Left ventricle myocardium inferior (tissue), 1 donor: ENCODE data around the gene MDFIC. TPM values are rescaled to one million over a fixed set of nuclear protein-coding genes. Genes with fewer than 3 reads are reported as not detected.

Experiments
- DNase-seq: peaks from one replicate; pipeline ENCODE4 v3.0.0-alpha.2; 2020
- H3K27ac ChIP-seq: fragments of 200-600 bp; replicated peaks from 2 replicates; pipeline ENCODE4 v1.8.0; 2021
- H3K27me3 ChIP-seq: fragments of 200-600 bp; 2 replicates; pipeline ENCODE4 v1.8.0; 2021; ENCODE audit warnings: low read depth
- H3K36me3 ChIP-seq: fragments of 200-600 bp; 2 replicates; pipeline ENCODE4 v1.8.0; 2021
- H3K4me1 ChIP-seq: fragments of 200-600 bp; 2 replicates; pipeline ENCODE4 v1.8.0; 2021
- H3K4me3 ChIP-seq: fragments of 200-600 bp; 2 replicates; pipeline ENCODE4 v1.8.0; 2021; ENCODE audit warnings: mild to moderate bottlenecking, moderate library complexity
- H3K9me3 ChIP-seq: fragments of 200-600 bp; replicated peaks from 2 replicates; pipeline ENCODE4 v1.8.0; 2021
- CTCF ChIP-seq: fragments of 200-600 bp; IDR thresholded peaks from 2 replicates; pipeline ENCODE4 v1.8.0; 2021; ENCODE audit warnings: antibody characterized with exemption, mild to moderate bottlenecking, borderline replicate concordance
- intact Hi-C: fragments of 100-400 bp; cut with micrococcal nuclease; formaldehyde crosslinking; loops from one replicate; pipeline ENCODE4 v1.11.0; 2022
- total RNA-seq: library from RNA; stranded (reverse); fragmentation: NEBNext Ultra II Directional; extraction: Animal tissue kit (Norgen Biotek cat#: 25700); gene quantifications from one replicate; pipeline ENCODE4 v1.2.1, GENCODE V29; 2021
- donor health status: DM: no; HTN: yes; CAD: no; lungs with severe emphysema.

MDFIC gene
- total RNA-seq, 1 donor from 2014 or later, result 26.5 TPM

- no peak for TF ChIP-seq CTCF
- intact Hi-C loops, result no loop called here
- Histone ChIP-seq H3K36me3 (no peaks in the 10 kb centered on the region), H3K27me3 (no peaks in the 10 kb centered on the region), H3K9me3 (peaks cover 6% of the 10 kb centered on the region), H3K4me3 (peak overlapping the region; percentile 2), H3K27ac (peak overlapping the region; percentile 80), H3K4me1 (peaks cover 55% of the 10 kb centered on the region)
- peak; percentile 74 for DNase-seq
Observed at GRCh38 chr7:114988755-114989375, 67.0 kb downstream of the MDFIC start.

GRCh38 chr7:114989531-114989930 is 67.6 kb downstream of the MDFIC start:
- Histone ChIP-seq H3K4me3 (no peak overlapping the region), H3K27ac (peak overlapping the region; percentile 80), H3K9me3 (peaks cover 6% of the 10 kb centered on the region), H3K27me3 (no peaks in the 10 kb centered on the region), H3K4me1 (peaks cover 53% of the 10 kb centered on the region), H3K36me3 (no peaks in the 10 kb centered on the region)
- TF ChIP-seq CTCF, result no peak
- DNase-seq, result no peak
- intact Hi-C loops, result no loop called here

DNA sequence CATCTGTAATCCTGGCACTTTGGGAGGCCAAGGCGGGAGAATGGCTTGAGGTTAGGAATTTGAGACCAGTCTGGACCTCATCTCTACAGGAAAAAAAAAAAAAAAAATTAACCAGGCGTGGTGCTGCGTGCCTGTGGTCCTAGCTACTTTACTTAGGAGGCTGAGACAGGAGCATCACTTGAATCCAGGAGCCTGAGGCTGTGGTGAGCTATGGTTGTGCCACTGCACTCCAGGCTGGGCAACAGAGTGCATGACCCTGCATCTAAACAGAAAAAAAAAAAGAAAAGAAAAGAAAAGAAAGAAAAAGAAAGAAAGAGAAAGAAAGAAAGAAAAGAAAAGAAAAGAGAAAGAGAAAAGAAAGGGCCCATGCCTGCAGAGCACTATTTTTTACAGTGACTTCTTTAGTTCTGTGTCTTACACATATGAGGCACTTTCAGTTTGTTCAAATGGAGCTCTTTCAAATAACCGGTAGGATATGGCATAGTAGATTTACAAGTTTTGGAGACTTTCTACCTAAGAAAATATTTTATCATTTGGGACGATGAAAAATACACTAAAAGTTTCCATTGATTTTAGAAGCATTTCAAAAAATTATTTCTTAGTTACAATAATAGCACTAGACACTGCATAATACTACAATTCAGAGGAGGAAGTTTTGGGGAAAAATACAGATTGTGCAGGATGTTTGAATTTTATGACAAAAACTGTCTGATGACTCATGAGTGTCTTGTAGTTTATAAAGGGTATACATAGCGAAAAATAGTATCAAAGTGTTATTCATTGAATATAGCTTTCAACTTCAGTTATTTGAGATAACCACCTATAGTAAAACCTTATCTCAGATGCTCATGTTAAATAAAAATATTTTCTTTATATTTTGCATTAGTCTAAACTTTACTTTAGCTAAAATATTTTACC is 75.9 kb downstream of the MDFIC start:
- intact Hi-C loops, result no loop called here
- TF ChIP-seq CTCF, result no peak
- no peaks in the 10 kb centered on the region for H3K9me3 ChIP-seq
- H3K27ac ChIP-seq, result no peak overlapping the region
- H3K27me3 ChIP-seq, result no peaks in the 10 kb centered on the region
- H3K4me3 ChIP-seq, result no peak overlapping the region
- H3K36me3 ChIP-seq, result peaks cover 15% of the 10 kb centered on the region
- H3K4me1 ChIP-seq, result peaks cover 23% of the 10 kb centered on the region
- no peak for DNase-seq

GRCh38 chr7:115004121-115004520 is 82.2 kb downstream of the MDFIC start:
- no peak overlapping the region for H3K4me3 ChIP-seq
- H3K27me3 ChIP-seq, result no peaks in the 10 kb centered on the region
- no peak for TF ChIP-seq CTCF
- intact Hi-C loops, result no loop called here
- H3K9me3 ChIP-seq, result no peaks in the 10 kb centered on the region
- DNase-seq, result no peak
- H3K36me3 ChIP-seq, result peaks cover 8% of the 10 kb centered on the region
- no peak overlapping the region for H3K27ac ChIP-seq
- peaks cover 34% of the 10 kb centered on the region for H3K4me1 ChIP-seq

DNA sequence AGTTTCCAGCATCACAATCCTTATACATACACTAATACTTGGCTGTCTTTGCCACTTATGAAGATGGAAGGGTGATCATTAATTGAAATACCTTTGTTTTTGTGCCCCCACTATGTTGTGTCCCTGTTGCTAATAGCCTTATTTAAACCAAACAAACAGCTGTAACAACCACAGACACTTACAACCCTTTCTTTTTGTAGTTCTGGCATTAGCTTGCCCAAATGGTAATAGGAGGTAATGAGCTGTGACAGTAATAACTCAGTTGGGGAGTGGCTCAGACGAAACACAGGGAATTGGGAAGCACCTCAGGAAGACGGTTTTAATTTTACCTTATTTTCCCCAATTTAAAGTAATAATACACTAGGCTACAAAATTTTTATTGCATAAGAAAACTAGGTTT is 83.4 kb downstream of the MDFIC start:
- no peak for DNase-seq
- TF ChIP-seq CTCF, result no peak
- peaks cover 45% of the 10 kb centered on the region for H3K4me1 ChIP-seq
- peaks cover 8% of the 10 kb centered on the region for H3K36me3 ChIP-seq
- no peaks in the 10 kb centered on the region for H3K9me3 ChIP-seq
- intact Hi-C loops, result no loop called here
- H3K27me3 ChIP-seq, result no peaks in the 10 kb centered on the region
- no peak overlapping the region for H3K4me3 ChIP-seq
- H3K27ac ChIP-seq, result no peak overlapping the region
